GM19395 (cell line): ENCODE data around the gene EMC1.
A peak's percentile ranks its signal among the peaks of the same experiment; 100 is the strongest.
"Not testable (repeated sequence)": the region's sequence is repeated elsewhere in the genome, so short reads cannot be mapped to it uniquely, and the experiment has no call there.

ENCODE experiments used
- ATAC-seq: cut with Tn5 transposase; IDR thresholded peaks from one replicate; pipeline ENCODE4 v1.9.1; 2021; ENCODE audit warnings: mild to moderate bottlenecking, moderate library complexity; ENCODE audit not compliant: unreplicated experiment

EMC1 gene

GRCh38 chr1:19251305-19252196, at the start of gene EMC1, which contains the start of gene MRTO4:
Gene EMC1 (minus strand): TSS chr1:19251524. CDS start chr1:19251509, 15 bp downstream.
Gene MRTO4 (plus strand): TSS chr1:19251805. CDS start chr1:19251836, 31 bp downstream.
- ATAC-seq = peak; percentile 89

GRCh38 chr1:19300211-19300610, 48.9 kb upstream of the EMC1 start:
- no peak for ATAC-seq

DNA sequence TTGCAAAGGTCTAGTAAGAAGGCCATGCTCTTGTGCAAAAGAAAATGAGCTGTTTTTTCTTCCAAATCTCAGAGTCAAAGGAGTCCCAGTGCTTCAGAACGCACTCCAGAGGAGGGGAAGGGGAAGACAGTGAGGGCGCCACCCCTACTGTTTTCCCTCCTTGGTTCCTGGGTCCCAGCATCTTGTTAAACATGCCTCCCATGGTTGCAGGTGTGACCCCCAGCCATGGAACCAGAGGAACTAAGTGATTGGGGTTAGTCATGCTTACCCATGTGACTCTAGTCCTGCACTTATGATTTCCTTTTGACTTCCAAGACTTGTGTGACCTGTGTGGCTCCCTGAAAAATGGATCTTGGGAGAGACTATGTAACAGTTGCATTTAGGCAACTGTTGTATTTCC, 43.3 kb upstream of the EMC1 start:
- ATAC-seq = no peak

DNA sequence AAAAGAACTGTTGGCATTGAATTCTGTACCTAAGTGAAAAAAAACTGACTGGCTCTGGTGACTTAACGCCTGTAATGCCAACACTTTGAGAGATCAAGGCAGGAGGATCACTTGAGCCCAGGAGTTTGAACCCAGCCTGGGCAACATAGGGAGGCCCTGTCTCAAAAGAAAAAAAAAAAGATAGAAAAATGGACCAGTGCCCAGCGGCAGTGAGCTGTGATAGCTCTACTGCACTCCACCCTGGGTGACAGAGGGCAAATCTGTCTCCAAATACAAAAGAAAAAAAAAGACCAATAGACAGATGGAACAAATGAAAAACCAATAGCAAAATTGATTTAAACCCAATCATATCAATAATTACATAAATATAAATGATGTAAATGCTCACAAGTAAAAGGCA, 37.9 kb upstream of the EMC1 start:
- no peak for ATAC-seq

DNA sequence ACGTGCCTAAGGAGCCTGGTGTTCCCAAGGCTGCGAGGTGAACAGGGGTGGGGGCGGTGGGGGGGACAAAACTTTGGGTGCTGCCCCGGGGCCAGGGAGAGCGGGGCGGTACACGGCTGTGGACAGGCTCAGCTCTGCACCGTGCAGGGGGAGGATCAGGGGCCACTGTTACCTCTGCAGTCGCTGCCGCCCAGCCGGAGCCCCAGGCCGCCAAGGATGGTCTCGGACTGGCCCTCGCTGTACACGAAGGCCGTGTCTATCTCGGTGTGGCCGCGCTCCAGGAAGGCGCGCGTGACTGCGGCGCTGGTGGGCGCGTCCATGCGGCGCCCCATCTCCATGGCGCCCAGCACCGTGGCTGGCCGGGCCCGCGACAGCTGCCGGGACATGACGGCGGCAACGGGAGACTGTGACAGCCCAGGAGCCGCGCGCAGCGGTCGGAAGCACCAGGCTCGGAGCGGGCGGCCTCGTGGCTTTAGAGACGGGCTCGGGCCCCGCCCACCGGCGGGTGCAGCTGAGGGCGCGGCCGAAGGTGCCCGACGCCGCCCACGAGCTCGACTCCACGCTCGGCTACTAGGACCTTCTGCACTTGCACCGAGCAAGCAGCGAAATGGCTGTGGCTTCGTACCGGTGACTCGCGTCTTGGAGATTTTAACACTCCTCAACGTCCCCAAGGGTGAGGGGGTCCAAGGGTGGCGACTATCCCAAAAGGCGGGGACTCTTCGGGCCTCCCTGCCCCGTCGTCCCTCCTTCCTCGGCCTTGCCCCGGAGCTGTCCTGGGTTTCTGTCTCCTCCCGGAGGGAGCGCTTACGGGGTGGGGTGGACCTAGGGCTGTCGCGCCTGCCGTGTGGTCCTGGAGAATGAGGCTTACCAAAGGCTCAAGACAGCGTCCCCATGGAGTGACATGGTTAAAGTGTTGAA, 37.3 kb upstream of the EMC1 start, which contains the start of gene AKR7A3:
TSS of gene AKR7A3 (minus strand) at position 447 of the 918 bp plus-strand sequence. CDS start at position 386, 61 bp downstream.
- ATAC-seq = not testable (repeated sequence)

GRCh38 chr1:19287436-19288185, 36.3 kb upstream of the EMC1 start:
- ATAC-seq = no peak

- ATAC-seq = not testable (repeated sequence)
These were observed 34.5 kb upstream of the EMC1 start for GRCh38 chr1:19285807-19286206.

DNA sequence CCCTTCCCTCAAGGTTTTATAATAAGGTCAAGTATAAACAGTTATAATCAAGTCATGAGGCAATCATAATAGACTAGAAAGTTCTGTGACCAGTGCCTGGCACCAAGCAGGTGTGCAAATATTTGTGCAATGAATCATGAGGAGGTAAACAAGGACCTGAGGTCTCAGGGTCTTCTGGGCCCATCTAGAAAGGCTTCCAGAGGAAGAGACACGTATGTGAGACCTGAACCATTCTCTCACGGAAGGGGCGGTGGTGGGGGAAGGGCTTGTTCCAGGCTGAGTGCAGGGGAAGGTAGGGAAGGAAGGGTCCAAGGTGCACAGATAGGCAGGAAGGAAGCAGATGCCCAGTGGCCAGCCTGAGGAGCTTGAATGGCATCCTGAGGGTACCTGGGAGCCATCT, 34.0 kb upstream of the EMC1 start:
- not testable (repeated sequence) for ATAC-seq

GRCh38 chr1:19284881-19285280, 33.6 kb upstream of the EMC1 start:
- no peak for ATAC-seq

GRCh38 chr1:19283891-19284290, 32.6 kb upstream of the EMC1 start:
- ATAC-seq = no peak

GRCh38 chr1:19274636-19275035, 23.3 kb upstream of the EMC1 start:
- ATAC-seq = no peak

- not testable (repeated sequence) for ATAC-seq
These were observed 22.7 kb upstream of the EMC1 start for GRCh38 chr1:19273844-19274531.

DNA sequence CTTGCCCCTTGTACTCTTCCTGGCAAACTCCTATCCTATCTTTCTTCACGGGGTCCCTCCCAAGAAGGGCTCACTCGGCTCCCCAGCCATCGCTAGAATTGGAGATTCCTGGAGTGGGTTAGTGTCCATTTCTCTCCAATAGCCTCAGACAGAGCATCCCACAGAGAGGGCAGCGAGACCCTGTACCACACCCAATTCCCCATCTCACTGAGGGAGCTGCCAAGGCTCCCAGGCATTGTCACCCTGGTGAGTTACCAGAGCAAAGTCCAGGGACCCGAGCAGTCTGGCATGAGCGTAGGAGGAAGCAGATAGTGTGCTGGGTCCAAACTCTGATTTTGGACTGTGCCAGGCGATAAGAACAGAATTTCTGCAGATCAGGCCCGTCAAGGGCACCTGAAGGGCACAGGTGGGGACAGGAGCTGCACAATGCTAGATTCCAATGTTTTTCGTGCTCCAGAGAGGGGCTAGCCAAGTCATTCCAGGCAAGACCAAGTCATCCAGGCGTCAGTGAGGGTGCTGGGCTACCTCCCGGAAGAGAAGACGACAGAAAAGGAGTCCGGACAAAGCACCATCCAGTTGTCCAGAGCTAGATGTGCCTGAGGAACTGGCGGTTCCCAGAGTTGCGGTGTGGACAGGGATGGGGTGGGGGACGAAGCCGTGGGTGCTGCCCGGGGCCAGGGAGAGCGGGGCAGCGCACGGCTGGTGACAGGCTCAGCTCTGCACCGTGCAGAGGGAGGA, 22.0 kb upstream of the EMC1 start:
- no peak for ATAC-seq

- no peak for ATAC-seq
These were observed 20.7 kb upstream of the EMC1 start for GRCh38 chr1:19272064-19272463.

DNA sequence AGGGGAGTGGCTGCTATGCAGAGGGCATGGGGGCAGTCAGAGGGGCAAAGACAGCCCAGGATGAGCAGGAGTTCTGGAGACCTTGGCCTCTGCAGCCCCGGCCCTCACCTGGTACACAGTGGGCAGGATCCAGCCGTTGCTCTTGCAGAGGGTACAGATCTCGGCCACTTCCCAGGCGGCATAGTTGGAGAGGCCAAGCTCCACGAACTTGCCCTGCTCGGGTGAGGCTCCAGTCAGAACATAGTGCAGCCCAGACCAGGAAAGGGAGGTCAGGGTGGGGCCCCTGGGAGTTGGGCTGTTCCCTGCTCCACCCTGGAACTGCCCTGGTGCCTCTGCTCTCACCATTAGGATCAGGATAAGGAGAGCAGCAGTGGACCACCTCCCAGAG, 19.0 kb upstream of the EMC1 start:
- not testable (repeated sequence) for ATAC-seq

GRCh38 chr1:19269427-19270342, 18.4 kb upstream of the EMC1 start:
- not testable (repeated sequence) for ATAC-seq

- no peak for ATAC-seq
These were observed 17.1 kb upstream of the EMC1 start for GRCh38 chr1:19268445-19268844.

DNA sequence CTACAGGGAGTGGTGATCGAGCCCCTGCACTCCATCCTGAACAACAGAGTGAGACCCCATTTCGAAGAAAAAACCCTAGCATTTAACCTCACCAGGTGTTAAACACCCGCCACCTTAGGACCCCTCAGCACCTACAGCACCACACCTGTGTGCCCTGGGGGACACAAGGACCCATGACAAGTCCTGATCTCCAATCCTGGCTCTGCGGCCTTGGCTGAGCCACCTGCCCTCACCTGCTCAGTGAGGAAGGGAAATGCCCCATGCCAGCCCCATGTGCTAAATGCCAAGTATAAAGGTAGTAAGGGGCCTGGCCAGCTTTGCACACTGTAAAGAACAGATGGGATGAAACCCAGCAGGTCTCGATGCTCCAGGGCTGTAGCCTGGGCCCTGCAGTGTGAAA, 11.4 kb upstream of the EMC1 start:
- no peak for ATAC-seq
